Neural cell (in vitro differentiated cells): ENCODE data around the gene RNU6-9. TPM values are rescaled to one million over a fixed set of nuclear protein-coding genes. Genes with fewer than 3 reads are reported as not detected.

Experiments
- H2AFZ ChIP-seq: fragments of 200-600, 300-800 bp; sonication (generic), shearing (Covaris generic); 2 replicates; pipeline ENCODE4 v1.6.0; 2014; ENCODE audit warnings: low read depth, mild to moderate bottlenecking, antibody characterized with exemption, low read length, moderate library complexity
- H3F3A ChIP-seq: fragments of 200-600 bp; shearing (Covaris generic); 2 replicates; pipeline ENCODE4 v1.6.1; 2016; ENCODE audit warnings: mild to moderate bottlenecking, moderate library complexity, mixed read lengths, antibody characterized with exemption, low read length; ENCODE audit not compliant: insufficient read depth, poor library complexity, severe bottlenecking
- H3K27ac ChIP-seq: fragments of 200-600, 300-800 bp; sonication (generic), shearing (Covaris generic); 2 replicates; pipeline ENCODE4 v1.5.1; 2014; ENCODE audit warnings: mild to moderate bottlenecking, low read length, moderate library complexity
- H3K27me3 ChIP-seq: fragments of 300-800, 200-600 bp; sonication (generic), shearing (Covaris generic); 2 replicates; pipeline ENCODE4 v1.6.0; 2014; ENCODE audit warnings: mild to moderate bottlenecking, low read depth, low read length, moderate library complexity; ENCODE audit not compliant: insufficient read depth
- H3K36me3 ChIP-seq: fragments of 300-800, 200-600 bp; sonication (generic), shearing (Covaris generic); 2 replicates; pipeline ENCODE4 v1.5.1; 2014; ENCODE audit warnings: mild to moderate bottlenecking, antibody characterized with exemption, low read length, moderate library complexity; ENCODE audit not compliant: insufficient read depth
- H3K4me2 ChIP-seq: fragments of 300-800, 200-600 bp; sonication (generic), shearing (Covaris generic); 2 replicates; pipeline ENCODE4 v1.6.0; 2014; ENCODE audit warnings: mild to moderate bottlenecking, low read length
- H3K4me3 ChIP-seq: fragments of 300-800, 200-600 bp; sonication (generic), shearing (Covaris generic); 2 replicates; pipeline ENCODE4 v1.5.1; 2014; ENCODE audit warnings: mild to moderate bottlenecking, low read length, moderate library complexity
- H3K79me2 ChIP-seq: fragments of 200-600 bp; shearing (Covaris generic); replicated peaks from 2 replicates; pipeline ENCODE4 v1.6.0; 2014; ENCODE audit warnings: mild to moderate bottlenecking, low read length, moderate library complexity; ENCODE audit not compliant: insufficient read depth
- H3K9ac ChIP-seq: fragments of 300-800, 200-600 bp; sonication (generic), shearing (Covaris generic); 2 replicates; pipeline ENCODE4 v1.6.1; 2016; ENCODE audit warnings: mild to moderate bottlenecking, low read length, mixed read lengths
- H3K9me2 ChIP-seq: fragments of 200-600 bp; shearing (Covaris generic); 2 replicates; pipeline ENCODE4 v1.6.1; 2016; ENCODE audit warnings: mild to moderate bottlenecking, low read length, mixed read lengths; ENCODE audit not compliant: insufficient read depth
- H3K9me3 ChIP-seq: fragments of 200-600, 300-800 bp; sonication (generic), shearing (Covaris generic); 2 replicates; pipeline ENCODE4 v1.6.1; 2016; ENCODE audit warnings: mild to moderate bottlenecking, mixed run types, low read length, moderate library complexity, mixed read lengths
- H4K20me1 ChIP-seq: fragments of 200-600 bp; shearing (Covaris generic); 2 replicates; pipeline ENCODE4 v1.6.1; 2016; ENCODE audit warnings: mild to moderate bottlenecking, mixed run types; ENCODE audit not compliant: insufficient read depth
- CTCF ChIP-seq: fragments of 450-650 bp; IDR thresholded peaks from 2 replicates; pipeline ENCODE4 v1.5.1; 2014; ENCODE audit warnings: antibody characterized with exemption, mild to moderate bottlenecking, moderate library complexity; ENCODE audit not compliant: poor library complexity, severe bottlenecking
- EP300 ChIP-seq: fragments of 450-650 bp; conservative IDR thresholded peaks from 2 replicates; pipeline ENCODE4 v1.6.1; 2014; ENCODE audit warnings: antibody characterized with exemption, mild to moderate bottlenecking, moderate library complexity; ENCODE audit not compliant: poor library complexity, severe bottlenecking
- EZH2 ChIP-seq: fragments of 200-600, 300-800 bp; shearing (Covaris generic), sonication (generic); IDR thresholded peaks from 2 replicates; pipeline ENCODE4 v1.6.1; 2014; ENCODE audit warnings: antibody characterized with exemption, low read length, borderline replicate concordance, mild to moderate bottlenecking; ENCODE audit not compliant: insufficient read depth, poor library complexity, severe bottlenecking
- MXI1 ChIP-seq: fragments of 450-650 bp; conservative IDR thresholded peaks from 2 replicates; pipeline ENCODE4 v1.6.1; 2014; ENCODE audit warnings: antibody characterized with exemption, mild to moderate bottlenecking; ENCODE audit not compliant: poor library complexity, severe bottlenecking
- POLR2AphosphoS5 ChIP-seq: IDR thresholded peaks from 2 replicates; pipeline ENCODE4 v1.6.1; 2012
- RAD21 ChIP-seq: fragments of 450-650 bp; conservative IDR thresholded peaks from 2 replicates; pipeline ENCODE4 v1.6.1; 2014; ENCODE audit warnings: antibody characterized with exemption, mild to moderate bottlenecking, moderate library complexity
- REST ChIP-seq: IDR thresholded peaks from 2 replicates; pipeline ENCODE4 v1.6.1; 2012; ENCODE audit warnings: borderline replicate concordance
- SMC3 ChIP-seq: fragments of 450-650 bp; conservative IDR thresholded peaks from 2 replicates; pipeline ENCODE4 v1.6.1; 2014; ENCODE audit warnings: antibody characterized with exemption, mild to moderate bottlenecking, moderate library complexity; ENCODE audit not compliant: poor library complexity
- TAF1 ChIP-seq: IDR thresholded peaks from 2 replicates; pipeline ENCODE4 v1.6.1; 2012; ENCODE audit warnings: low read depth
- polyA plus RNA-seq: library from polyadenylated mRNA; depleted of rRNA; stranded (reverse); fragments of >200 nt; gene quantifications from 2 replicates; pipeline ENCODE4 v1.2.3, GENCODE V29; 2014

RNU6-9 gene
- polyA plus RNA-seq, 1 donor from 2014 or later = not detected

GRCh38 chr19:858868-859843, 34.1 kb upstream of the RNU6-9 start, which contains the start of gene CFD:
Gene CFD (plus strand): TSS chr19:859664. CDS start chr19:859690, 26 bp downstream.
- Histone ChIP-seq H3K9me2 (no peaks in the 10 kb centered on the region), H3K9me3 (no peaks in the 10 kb centered on the region), H4K20me1 (no peaks in the 10 kb centered on the region), H3K79me2 (no peaks in the 10 kb centered on the region), H3K9ac (no peak within 1 kb of the TSS), H3F3A (no peaks in the 10 kb centered on the region), H2AFZ (no peak within 1 kb of the TSS), H3K27me3 (peaks cover 36% of the 10 kb centered on the region), H3K36me3 (no peaks in the 10 kb centered on the region), H3K4me3 (peak within 1 kb of the TSS; percentile 58), H3K27ac (no peak within 1 kb of the TSS), H3K4me2 (no peak within 1 kb of the TSS)
- TF ChIP-seq EP300 (no peak), REST (no peak), RAD21 (no peak), EZH2 (no peak), POLR2AphosphoS5 (no peak), TAF1 (no peak), SMC3 (no peak), MXI1 (no peak), CTCF (no peak)

- H3F3A ChIP-seq = no peaks in the 10 kb centered on the region
- no peak for TF ChIP-seq CTCF
- TF ChIP-seq RAD21 = no peak
- no peak for TF ChIP-seq TAF1
- no peak overlapping the region for H3K27ac ChIP-seq
- H3K36me3 ChIP-seq = no peaks in the 10 kb centered on the region
- no peaks in the 10 kb centered on the region for H3K9me2 ChIP-seq
- H3K9ac ChIP-seq = no peak overlapping the region
- H3K4me3 ChIP-seq = peak overlapping the region; percentile 46
- no peak overlapping the region for H2AFZ ChIP-seq
- no peak overlapping the region for H3K4me2 ChIP-seq
- H3K79me2 ChIP-seq = no peaks in the 10 kb centered on the region
- peaks cover 36% of the 10 kb centered on the region for H3K27me3 ChIP-seq
- H4K20me1 ChIP-seq = no peaks in the 10 kb centered on the region
- no peaks in the 10 kb centered on the region for H3K9me3 ChIP-seq
Observed at GRCh38 chr19:861141-861755, 32.0 kb upstream of the RNU6-9 start.
